Stomach (tissue), 4 donors: ENCODE data around the gene LRRN3.

Source experiments
- POLR2A ChIP-seq, 4 donors: fragments of 450-650 bp; IDR thresholded peaks; one replicate each; pipeline ENCODE4 v1.6.1; 2016; ENCODE audit warnings: antibody characterized with exemption in 4 of 4, control low read depth in 2 of 4, mild to moderate bottlenecking in 1 of 4, moderate library complexity in 1 of 4
- TF ChIP-seq, protein P1 (sequence below), 7 experiments: fragments of 450-650 bp in 4 of 7; fragments of 200-600 bp in 3 of 7; sonication (generic) in 3 of 7; IDR thresholded peaks; one replicate each; pipeline ENCODE4 v1.5.1; 2016 to 2019; ENCODE audit warnings: antibody characterized with exemption in 7 of 7, control low read depth in 2 of 7, mild to moderate bottlenecking in 1 of 7

DNA sequence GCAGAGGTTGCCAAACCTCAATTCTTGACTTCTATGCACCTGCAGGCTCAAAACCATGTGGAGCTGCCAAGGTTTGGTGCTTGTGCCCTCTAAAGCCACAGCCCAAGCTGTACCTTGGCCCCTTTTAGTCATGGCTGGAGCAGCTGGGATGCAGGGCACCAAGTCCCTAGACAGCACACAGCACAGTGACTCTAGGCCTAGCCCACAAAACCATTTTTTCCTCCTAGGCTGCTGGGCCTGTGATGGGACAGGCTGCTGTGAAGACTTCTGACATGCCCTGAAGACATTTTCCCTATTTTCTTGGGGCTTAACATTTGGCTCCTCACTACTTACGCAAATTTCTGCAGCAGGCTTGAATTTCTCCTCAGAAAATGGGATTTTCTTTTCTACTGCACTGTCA, 27.8 kb upstream of the LRRN3 start:
- TF ChIP-seq, protein P1, sequence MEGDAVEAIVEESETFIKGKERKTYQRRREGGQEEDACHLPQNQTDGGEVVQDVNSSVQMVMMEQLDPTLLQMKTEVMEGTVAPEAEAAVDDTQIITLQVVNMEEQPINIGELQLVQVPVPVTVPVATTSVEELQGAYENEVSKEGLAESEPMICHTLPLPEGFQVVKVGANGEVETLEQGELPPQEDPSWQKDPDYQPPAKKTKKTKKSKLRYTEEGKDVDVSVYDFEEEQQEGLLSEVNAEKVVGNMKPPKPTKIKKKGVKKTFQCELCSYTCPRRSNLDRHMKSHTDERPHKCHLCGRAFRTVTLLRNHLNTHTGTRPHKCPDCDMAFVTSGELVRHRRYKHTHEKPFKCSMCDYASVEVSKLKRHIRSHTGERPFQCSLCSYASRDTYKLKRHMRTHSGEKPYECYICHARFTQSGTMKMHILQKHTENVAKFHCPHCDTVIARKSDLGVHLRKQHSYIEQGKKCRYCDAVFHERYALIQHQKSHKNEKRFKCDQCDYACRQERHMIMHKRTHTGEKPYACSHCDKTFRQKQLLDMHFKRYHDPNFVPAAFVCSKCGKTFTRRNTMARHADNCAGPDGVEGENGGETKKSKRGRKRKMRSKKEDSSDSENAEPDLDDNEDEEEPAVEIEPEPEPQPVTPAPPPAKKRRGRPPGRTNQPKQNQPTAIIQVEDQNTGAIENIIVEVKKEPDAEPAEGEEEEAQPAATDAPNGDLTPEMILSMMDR (IDR thresholded peaks at IDR 0.05), result no peak
- TF ChIP-seq POLR2A (IDR thresholded peaks at IDR 0.05), result no peak
